ENCODE measurements around the gene STAT3.
"Not testable (repeated sequence)": the region's sequence is repeated elsewhere in the genome, so short reads cannot be mapped to it uniquely, and the experiment has no call there.

The STAT3 gene

GRCh38 chr17:42312285-42313130, 75.7 kb downstream of the STAT3 start:
- DNase-seq, result peak; percentile 46

GRCh38 chr17:42312035-42312284, 76.3 kb downstream of the STAT3 start:
- no peak for DNase-seq

GRCh38 chr17:42311240-42312034, 76.8 kb downstream of the STAT3 start:
- peak; percentile 23 for DNase-seq

GRCh38 chr17:42310787-42311215, 77.4 kb downstream of the STAT3 start:
- DNase-seq, result no peak

GRCh38 chr17:42309986-42310786, 78.1 kb downstream of the STAT3 start:
- no peak for DNase-seq

- DNase-seq, result no peak
These were observed 79.1 kb downstream of the STAT3 start for GRCh38 chr17:42309142-42309541.

GRCh38 chr17:42308446-42308845, 79.8 kb downstream of the STAT3 start:
- DNase-seq, result no peak

GRCh38 chr17:42307362-42307927, 80.8 kb downstream of the STAT3 start:
- DNase-seq, result no peak

- no peak for DNase-seq
These were observed 81.9 kb downstream of the STAT3 start for GRCh38 chr17:42306385-42306667.

- no peak for DNase-seq
These were observed 82.5 kb downstream of the STAT3 start for GRCh38 chr17:42305543-42306384.

- DNase-seq, result not testable (repeated sequence)
These were observed 83.3 kb downstream of the STAT3 start for GRCh38 chr17:42305031-42305330.

- no peak for DNase-seq
These were observed 83.8 kb downstream of the STAT3 start for GRCh38 chr17:42304187-42305030.

GRCh38 chr17:42303694-42304093, 84.5 kb downstream of the STAT3 start:
- no peak for DNase-seq

- no peak for DNase-seq
These were observed 87.2 kb downstream of the STAT3 start for GRCh38 chr17:42301022-42301421.

GRCh38 chr17:42299913-42300312, 88.3 kb downstream of the STAT3 start:
- not testable (repeated sequence) for DNase-seq

GRCh38 chr17:42299361-42299760, 88.9 kb downstream of the STAT3 start:
- not testable (repeated sequence) for DNase-seq

GRCh38 chr17:42297775-42298174, 90.5 kb downstream of the STAT3 start:
- DNase-seq, result not testable (repeated sequence)

- no peak for DNase-seq
These were observed 92.2 kb downstream of the STAT3 start for GRCh38 chr17:42296012-42296411.

GRCh38 chr17:42294469-42295398, 93.5 kb downstream of the STAT3 start:
- DNase-seq, result no peak

- no peak for DNase-seq
These were observed 97.1 kb downstream of the STAT3 start for GRCh38 chr17:42291129-42291528.
